ENCODE measurements around the gene TUBB4B. TPM values are rescaled to one million over a fixed set of nuclear protein-coding genes. Genes with fewer than 3 reads are reported as not detected.
A peak's percentile ranks its signal among the peaks of the same experiment; 100 is the strongest.

Gene TUBB4B
- 334 and 374 TPM in 2 replicates for total RNA-seq (2014; rRNA removed; shearing (Covaris generic))
- 389 and 408 TPM in 2 replicates for polyA plus RNA-seq (2016; fragmentation: Nextera tagmentation; extraction: Ambion mirVana)
- long read RNA-seq, transcript TUBB4B-201 (4 exons, 1,637 nt): major isoform, 268 of 280 reads
- long read RNA-seq, partial matches to known transcripts: 2 of 280 reads
- long read RNA-seq, other reads (novel, unspliced or antisense): 9 of 280 reads

- H3K27me3 ChIP-seq (ENCODE audit: insufficient read depth): no peaks in the 10 kb centered on the region
- peaks cover 16% of the 10 kb centered on the region for H4K20me1 ChIP-seq (replicated peaks; ENCODE audit: insufficient read depth)
- H3K4me3 ChIP-seq: peak within 1 kb of the TSS; percentile 89
- peak within 1 kb of the TSS; percentile 47 for H2AFZ ChIP-seq
- Mint-ChIP-seq H3K27me3 (ENCODE audit: insufficient read depth, low read depth, poor library complexity) (peaks cover 28% of the 10 kb centered on the region), H3K27ac (peak within 1 kb of the TSS; percentile 89), H3K4me1 (peaks cover 39% of the 10 kb centered on the region), H3K4me3 (peak within 1 kb of the TSS; percentile 86), H3K9me3 (no peaks in the 10 kb centered on the region), H3K36me3 (ENCODE audit: low read depth) (peaks cover 31% of the 10 kb centered on the region)
- no peaks in the 10 kb centered on the region for H3K36me3 ChIP-seq (ENCODE audit: insufficient read depth)
- peak; percentile 99 for DNase-seq (ENCODE audit: low spot score)
- 0 out of 2 replicates have a peak, but pooled peaks cover 29% of the 10 kb centered on the region for H3F3A ChIP-seq (replicated peaks; ENCODE audit: low read depth)
- H3K27ac ChIP-seq (ENCODE audit: low read depth): peak within 1 kb of the TSS; percentile 66; the same call in 1 of the 2 replicates
- H3K9me2 ChIP-seq (ENCODE audit: insufficient read depth): no peaks in the 10 kb centered on the region
- ATAC-seq: peak; percentile 68
- peaks cover 29% of the 10 kb centered on the region for H3K79me2 ChIP-seq (replicated peaks; ENCODE audit: insufficient read depth)
- TF ChIP-seq CREB1 (CRISPR knock-in tag; IDR thresholded peaks at IDR 0.05; ENCODE audit: low read depth) (peak; percentile 9; the same call in 1 of the 2 replicates), JUNB (IDR thresholded peaks at IDR 0.05; ENCODE audit: unreplicated experiment) (no peak), POLR2AphosphoS5 (IDR thresholded peaks at IDR 0.05; ENCODE audit: low read depth) (peak; percentile 100)
- TF ChIP-seq, protein P1, sequence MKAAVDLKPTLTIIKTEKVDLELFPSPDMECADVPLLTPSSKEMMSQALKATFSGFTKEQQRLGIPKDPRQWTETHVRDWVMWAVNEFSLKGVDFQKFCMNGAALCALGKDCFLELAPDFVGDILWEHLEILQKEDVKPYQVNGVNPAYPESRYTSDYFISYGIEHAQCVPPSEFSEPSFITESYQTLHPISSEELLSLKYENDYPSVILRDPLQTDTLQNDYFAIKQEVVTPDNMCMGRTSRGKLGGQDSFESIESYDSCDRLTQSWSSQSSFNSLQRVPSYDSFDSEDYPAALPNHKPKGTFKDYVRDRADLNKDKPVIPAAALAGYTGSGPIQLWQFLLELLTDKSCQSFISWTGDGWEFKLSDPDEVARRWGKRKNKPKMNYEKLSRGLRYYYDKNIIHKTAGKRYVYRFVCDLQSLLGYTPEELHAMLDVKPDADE (IDR thresholded peaks at IDR 0.05): peak; percentile 44; the same call in 1 of the 2 replicates
- H3K4me2 ChIP-seq: peak within 1 kb of the TSS; percentile 99
- H3K4me1 ChIP-seq (ENCODE audit: insufficient read depth): peaks cover 27% of the 10 kb centered on the region; the same call in 1 of the 2 replicates
Observed at GRCh38 chr9:137240841-137241489, at the start of gene TUBB4B. TSS of gene TUBB4B (plus strand) at chr9:137241287. CDS start at chr9:137241361, 74 bp downstream.

DNA sequence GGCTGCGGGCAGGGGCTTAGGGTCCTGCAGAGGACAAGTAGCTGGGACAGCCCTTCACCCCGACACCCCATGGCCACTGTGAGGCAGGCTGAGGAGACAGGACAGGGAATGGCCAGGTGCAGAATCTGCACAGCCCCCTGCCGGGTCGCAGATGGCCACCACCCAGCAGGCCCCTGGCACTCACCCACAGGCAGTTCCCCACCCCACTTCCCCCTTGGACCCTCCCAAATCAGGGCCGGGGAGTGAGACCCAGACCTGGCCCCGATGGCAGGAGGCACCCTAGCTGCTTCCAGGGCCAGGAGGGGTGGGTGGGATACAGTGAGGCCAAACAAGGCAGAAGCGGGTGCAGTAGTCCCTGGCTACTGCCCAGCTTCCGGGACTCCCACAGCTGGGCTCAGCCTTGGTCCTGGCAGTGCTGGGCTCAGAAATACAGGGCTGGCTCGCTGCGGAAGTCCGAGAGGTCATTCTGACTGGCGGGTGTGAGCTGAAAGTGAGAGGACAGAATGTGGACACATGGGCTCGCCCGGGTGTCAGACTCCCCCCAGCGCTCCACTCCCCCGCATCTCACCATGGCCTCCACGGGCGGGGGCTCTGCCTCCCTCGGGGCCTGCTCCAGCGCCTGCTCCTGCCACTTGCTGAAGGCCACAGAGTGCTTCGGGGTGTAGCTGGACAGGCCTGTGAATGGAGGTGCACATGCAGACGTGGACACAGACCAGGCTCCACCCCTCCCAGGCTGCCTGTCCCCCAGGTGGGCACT lies 49.2 kb upstream of the TUBB4B start:
- H3K27ac ChIP-seq (ENCODE audit: low read depth): no peak overlapping the region
- H3K27me3 Mint-ChIP-seq (ENCODE audit: insufficient read depth, low read depth, poor library complexity): peaks cover 12% of the 10 kb centered on the region
- H3K79me2 ChIP-seq (replicated peaks; ENCODE audit: insufficient read depth): peaks cover 36% of the 10 kb centered on the region
- DNase-seq (ENCODE audit: low spot score): no peak
- H3K4me3 Mint-ChIP-seq: no peak overlapping the region
- H3K9me2 ChIP-seq (ENCODE audit: insufficient read depth): no peaks in the 10 kb centered on the region
- H3K36me3 Mint-ChIP-seq (ENCODE audit: low read depth): peaks cover 5% of the 10 kb centered on the region
- no peak for ATAC-seq
- peaks cover 13% of the 10 kb centered on the region for H3K4me1 ChIP-seq (ENCODE audit: insufficient read depth)
- H2AFZ ChIP-seq: no peak overlapping the region
- no peaks in the 10 kb centered on the region; the same call in 2 of the 3 replicates for H3K9me3 Mint-ChIP-seq
- H3K4me3 ChIP-seq: no peak overlapping the region
- no peak overlapping the region for H3K4me2 ChIP-seq
- H3F3A ChIP-seq (replicated peaks; ENCODE audit: low read depth): 0 out of 2 replicates have a peak, but pooled peaks cover 4% of the 10 kb centered on the region
- H3K4me1 Mint-ChIP-seq: peaks cover 16% of the 10 kb centered on the region
- no peaks in the 10 kb centered on the region for H3K36me3 ChIP-seq (ENCODE audit: insufficient read depth)
- H3K27me3 ChIP-seq (ENCODE audit: insufficient read depth): no peaks in the 10 kb centered on the region
- no peak overlapping the region for H3K27ac Mint-ChIP-seq
- peaks cover 4% of the 10 kb centered on the region; the same call in 1 of the 2 replicates for H4K20me1 ChIP-seq (replicated peaks; ENCODE audit: insufficient read depth)
- TF ChIP-seq EZH2 (IDR thresholded peaks at IDR 0.05; ENCODE audit: low read depth, unreplicated experiment): no peak
- TF ChIP-seq, protein P1 (IDR thresholded peaks at IDR 0.05): no peak
- TF ChIP-seq, protein P2, sequence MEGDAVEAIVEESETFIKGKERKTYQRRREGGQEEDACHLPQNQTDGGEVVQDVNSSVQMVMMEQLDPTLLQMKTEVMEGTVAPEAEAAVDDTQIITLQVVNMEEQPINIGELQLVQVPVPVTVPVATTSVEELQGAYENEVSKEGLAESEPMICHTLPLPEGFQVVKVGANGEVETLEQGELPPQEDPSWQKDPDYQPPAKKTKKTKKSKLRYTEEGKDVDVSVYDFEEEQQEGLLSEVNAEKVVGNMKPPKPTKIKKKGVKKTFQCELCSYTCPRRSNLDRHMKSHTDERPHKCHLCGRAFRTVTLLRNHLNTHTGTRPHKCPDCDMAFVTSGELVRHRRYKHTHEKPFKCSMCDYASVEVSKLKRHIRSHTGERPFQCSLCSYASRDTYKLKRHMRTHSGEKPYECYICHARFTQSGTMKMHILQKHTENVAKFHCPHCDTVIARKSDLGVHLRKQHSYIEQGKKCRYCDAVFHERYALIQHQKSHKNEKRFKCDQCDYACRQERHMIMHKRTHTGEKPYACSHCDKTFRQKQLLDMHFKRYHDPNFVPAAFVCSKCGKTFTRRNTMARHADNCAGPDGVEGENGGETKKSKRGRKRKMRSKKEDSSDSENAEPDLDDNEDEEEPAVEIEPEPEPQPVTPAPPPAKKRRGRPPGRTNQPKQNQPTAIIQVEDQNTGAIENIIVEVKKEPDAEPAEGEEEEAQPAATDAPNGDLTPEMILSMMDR (conservative IDR thresholded peaks at IDR 0.05; ENCODE audit: low read depth in 2 of 2): no peak
- no peak for TF ChIP-seq NANOG (IDR thresholded peaks at IDR 0.05; ENCODE audit: borderline replicate concordance)
- TF ChIP-seq ZNF331 (CRISPR knock-in tag; IDR thresholded peaks at IDR 0.05; ENCODE audit: low read depth): no peak
- TF ChIP-seq STAT1 (IDR thresholded peaks at IDR 0.05; ENCODE audit: unreplicated experiment): no peak
- TF ChIP-seq, protein P3, sequence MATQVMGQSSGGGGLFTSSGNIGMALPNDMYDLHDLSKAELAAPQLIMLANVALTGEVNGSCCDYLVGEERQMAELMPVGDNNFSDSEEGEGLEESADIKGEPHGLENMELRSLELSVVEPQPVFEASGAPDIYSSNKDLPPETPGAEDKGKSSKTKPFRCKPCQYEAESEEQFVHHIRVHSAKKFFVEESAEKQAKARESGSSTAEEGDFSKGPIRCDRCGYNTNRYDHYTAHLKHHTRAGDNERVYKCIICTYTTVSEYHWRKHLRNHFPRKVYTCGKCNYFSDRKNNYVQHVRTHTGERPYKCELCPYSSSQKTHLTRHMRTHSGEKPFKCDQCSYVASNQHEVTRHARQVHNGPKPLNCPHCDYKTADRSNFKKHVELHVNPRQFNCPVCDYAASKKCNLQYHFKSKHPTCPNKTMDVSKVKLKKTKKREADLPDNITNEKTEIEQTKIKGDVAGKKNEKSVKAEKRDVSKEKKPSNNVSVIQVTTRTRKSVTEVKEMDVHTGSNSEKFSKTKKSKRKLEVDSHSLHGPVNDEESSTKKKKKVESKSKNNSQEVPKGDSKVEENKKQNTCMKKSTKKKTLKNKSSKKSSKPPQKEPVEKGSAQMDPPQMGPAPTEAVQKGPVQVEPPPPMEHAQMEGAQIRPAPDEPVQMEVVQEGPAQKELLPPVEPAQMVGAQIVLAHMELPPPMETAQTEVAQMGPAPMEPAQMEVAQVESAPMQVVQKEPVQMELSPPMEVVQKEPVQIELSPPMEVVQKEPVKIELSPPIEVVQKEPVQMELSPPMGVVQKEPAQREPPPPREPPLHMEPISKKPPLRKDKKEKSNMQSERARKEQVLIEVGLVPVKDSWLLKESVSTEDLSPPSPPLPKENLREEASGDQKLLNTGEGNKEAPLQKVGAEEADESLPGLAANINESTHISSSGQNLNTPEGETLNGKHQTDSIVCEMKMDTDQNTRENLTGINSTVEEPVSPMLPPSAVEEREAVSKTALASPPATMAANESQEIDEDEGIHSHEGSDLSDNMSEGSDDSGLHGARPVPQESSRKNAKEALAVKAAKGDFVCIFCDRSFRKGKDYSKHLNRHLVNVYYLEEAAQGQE (IDR thresholded peaks at IDR 0.05; ENCODE audit: unreplicated experiment): no peak
- TF ChIP-seq EZH2phosphoT487 (IDR thresholded peaks at IDR 0.05; ENCODE audit: unreplicated experiment): no peak
- no peak for TF ChIP-seq ZNF114 (CRISPR knock-in tag; IDR thresholded peaks at IDR 0.05)

Data from GM23338 (cell line).